Retinal pigment epithelial cell (primary cell): Measurements from ENCODE around the gene OSCP1.

ENCODE experiments used
- DNase-seq: peaks from one replicate; pipeline ENCODE4 v3.0.0-alpha.2; 2010; ENCODE audit warnings: low read depth
- H3K4me3 ChIP-seq: 2 replicates; pipeline ENCODE4 v1.5.1; 2011; ENCODE audit warnings: mild to moderate bottlenecking, low read length, control low read depth, moderate library complexity
- TF ChIP-seq, protein P1 (sequence below): conservative IDR thresholded peaks from 2 replicates; pipeline ENCODE4 v1.5.1; 2011; ENCODE audit warnings: low read depth, low read length, control low read depth, inconsistent platforms

OSCP1 gene

DNA sequence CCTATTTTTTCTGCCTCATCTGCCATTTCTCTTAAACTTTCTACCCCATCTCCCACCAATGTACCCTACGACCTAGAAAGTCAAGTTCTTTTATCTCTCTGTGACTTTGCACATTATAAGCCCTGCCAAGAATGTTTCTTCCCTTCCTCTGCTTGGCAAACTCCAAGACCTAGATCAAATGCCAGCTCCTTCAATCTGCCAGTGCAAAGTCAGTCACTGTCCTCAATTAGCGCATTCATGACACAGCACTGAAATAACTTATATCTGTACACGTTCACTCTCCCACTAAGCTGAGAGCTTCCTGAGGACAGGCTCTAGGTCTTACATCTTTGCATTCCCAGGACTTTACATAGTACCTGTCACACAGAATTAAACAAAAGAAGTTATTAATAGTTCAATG, 31.1 kb downstream of the OSCP1 start:
- H3K4me3 ChIP-seq = no peak overlapping the region
- DNase-seq = no peak
- TF ChIP-seq, protein P1, sequence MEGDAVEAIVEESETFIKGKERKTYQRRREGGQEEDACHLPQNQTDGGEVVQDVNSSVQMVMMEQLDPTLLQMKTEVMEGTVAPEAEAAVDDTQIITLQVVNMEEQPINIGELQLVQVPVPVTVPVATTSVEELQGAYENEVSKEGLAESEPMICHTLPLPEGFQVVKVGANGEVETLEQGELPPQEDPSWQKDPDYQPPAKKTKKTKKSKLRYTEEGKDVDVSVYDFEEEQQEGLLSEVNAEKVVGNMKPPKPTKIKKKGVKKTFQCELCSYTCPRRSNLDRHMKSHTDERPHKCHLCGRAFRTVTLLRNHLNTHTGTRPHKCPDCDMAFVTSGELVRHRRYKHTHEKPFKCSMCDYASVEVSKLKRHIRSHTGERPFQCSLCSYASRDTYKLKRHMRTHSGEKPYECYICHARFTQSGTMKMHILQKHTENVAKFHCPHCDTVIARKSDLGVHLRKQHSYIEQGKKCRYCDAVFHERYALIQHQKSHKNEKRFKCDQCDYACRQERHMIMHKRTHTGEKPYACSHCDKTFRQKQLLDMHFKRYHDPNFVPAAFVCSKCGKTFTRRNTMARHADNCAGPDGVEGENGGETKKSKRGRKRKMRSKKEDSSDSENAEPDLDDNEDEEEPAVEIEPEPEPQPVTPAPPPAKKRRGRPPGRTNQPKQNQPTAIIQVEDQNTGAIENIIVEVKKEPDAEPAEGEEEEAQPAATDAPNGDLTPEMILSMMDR = no peak

DNA sequence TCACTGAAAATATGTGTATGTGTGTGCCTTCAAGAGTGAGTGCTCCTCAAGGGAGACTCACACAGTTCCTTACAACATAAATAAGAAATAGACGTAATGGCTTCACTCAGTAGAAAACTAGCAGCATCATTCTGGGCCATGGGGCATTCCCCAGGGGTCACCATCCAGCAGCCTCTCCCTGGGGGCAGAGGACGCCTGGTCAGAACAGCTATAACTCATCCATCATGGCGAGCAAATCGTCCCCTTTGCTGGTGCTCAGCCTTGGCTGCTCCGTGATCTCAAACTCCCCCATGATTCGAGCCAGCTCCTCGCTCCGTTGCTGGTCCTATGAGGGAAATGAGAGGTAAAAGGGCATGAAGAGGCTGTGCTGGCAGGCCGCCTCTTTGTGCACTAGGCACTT, 32.3 kb downstream of the OSCP1 start:
- TF ChIP-seq, protein P1 = no peak
- no peak for DNase-seq
- no peak overlapping the region for H3K4me3 ChIP-seq

DNA sequence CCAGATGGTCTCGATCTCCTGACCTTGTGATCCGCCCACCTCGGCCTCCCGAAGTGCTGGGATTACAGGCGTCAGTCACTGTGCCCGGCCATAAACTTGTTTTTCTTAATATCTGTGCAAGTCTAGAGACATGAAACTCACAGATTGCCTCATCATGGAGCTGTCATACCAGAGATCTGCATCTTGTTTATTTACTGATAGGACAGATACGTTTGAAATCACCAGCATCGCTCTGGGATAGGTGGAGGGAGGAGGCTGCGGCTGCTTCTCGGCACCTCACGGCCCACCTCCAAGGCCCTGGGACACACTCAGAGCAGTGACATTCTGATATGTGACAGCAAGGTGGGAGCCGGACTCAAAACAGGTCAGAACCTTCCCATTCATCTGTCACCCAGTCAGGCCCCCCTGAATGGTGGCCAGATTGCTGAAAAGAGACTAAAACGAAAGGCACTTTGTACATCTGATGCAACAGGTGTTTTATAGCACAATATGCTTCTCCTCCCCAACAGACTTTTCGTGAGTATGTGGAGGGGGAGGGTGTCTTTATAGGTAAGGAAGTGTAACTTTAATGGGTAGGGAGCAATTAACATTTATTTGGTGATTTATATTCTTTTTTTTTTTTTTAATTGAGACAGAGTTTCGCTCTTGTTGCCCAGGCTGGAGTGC, 34.5 kb downstream of the OSCP1 start:
- no peak overlapping the region for H3K4me3 ChIP-seq
- TF ChIP-seq, protein P1 = no peak
- DNase-seq = no peak

DNA sequence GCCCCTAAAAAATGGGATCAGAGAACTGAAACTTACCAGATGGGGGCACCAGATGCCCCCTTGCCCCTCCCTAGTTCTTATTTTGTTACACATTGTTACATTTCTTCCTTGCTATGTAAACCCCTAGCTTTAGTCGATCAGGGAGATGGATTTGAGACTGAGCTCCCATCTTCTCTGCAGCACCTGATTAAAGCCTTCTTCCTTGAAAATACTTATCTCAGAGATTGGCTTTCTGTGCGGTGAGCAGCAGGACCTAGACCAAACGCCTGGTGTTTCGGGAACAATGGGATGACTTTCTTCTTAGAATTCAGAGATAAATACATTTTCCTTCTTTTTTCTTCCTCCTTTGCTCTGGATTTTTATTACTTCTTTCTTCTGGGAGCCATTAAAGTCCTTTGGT, 35.9 kb downstream of the OSCP1 start:
- H3K4me3 ChIP-seq = no peak overlapping the region

DNA sequence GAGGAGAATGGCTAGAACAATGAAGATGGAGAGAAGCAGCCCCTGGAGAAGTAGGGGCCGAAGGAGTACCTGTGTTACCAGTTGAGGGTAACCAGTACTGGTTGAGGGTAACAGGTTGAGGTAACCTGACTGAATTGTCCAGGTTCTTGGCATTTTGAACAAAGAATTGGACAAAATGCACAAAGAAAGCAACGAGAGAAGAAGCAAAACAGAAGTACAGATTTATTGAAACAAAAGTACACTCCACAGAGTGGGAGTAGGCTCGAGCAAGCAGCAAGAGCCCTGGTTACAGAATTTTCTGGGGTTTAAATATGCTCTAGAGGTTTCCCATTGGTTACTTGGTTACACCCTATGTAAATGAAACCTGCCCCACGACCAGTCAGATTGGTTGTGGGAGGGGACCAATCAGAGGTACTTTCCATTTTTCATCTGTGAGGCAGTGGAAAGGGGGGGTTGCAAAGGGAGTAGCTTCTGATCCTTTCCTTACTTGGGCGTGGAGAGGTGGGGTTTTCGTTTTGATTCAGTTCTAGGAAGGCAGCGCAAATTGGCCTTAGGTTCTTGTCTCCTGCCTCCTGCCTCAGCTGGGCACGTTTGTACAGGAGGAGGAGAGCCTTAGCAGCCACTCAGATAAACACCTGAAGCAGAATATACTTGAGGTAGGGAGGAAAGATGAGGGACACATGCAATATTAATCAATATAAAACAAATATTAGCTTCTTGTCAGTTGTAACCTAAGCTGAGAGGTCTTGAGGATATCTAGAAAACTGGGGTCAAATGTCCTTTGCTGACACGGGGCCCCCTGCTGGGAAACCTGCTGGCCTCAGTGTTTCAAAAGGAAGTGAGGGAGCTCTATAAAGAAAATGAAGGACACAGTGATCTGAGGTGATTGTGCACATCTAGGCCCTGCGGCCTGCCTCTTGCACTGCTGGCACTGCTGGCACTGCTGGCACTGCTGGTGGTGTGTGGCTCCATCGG, 38.3 kb downstream of the OSCP1 start:
- TF ChIP-seq, protein P1 = no peak
- H3K4me3 ChIP-seq = no peak overlapping the region
- no peak for DNase-seq

More for the DNA sequence above, 35.9 kb downstream of the OSCP1 start:
- TF ChIP-seq, protein P1 = no peak
- DNase-seq = no peak

DNA sequence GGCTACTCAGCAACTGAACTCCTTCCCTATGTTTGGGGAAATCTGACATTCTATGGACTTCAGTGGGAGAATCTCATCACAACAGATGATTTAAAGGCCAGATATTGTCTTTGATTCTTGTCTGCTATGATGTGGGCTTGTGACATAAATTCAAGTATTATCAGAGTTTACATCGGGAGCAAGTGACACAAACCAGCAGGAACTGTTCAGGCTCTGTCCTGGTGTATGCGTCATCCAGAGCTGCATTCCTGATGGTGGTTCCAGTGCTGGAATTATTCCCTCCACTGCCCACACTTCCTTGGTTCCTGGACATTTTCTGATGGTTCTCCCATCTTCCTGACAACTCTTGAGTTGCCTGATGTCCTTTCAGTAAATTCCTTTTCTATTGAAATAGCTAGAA, 41.8 kb downstream of the OSCP1 start:
- DNase-seq = no peak
- TF ChIP-seq, protein P1 = no peak
- H3K4me3 ChIP-seq = no peak overlapping the region

DNA sequence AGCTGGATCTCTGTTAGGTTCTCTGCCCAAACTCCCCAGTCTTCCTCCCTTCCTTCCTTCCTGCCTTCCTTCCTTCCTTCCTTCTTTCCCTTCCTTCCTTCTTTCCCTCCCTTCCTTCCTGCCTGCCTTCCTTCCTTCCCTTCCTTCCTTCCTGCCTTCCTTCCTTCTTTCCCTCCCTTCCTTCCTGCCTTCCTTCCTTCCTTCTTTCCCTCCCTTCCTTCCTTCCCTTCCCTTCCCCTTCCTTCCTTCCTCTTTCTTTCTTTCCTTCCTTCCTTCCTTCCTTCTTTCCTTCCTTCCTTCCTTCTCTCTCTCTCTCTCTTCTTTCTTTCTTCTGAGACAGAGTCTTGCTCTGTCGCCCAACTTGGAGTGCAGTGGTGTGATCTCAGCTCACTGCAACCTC, 43.8 kb downstream of the OSCP1 start:
- TF ChIP-seq, protein P1 = no peak

More for the DNA sequence above, 43.8 kb downstream of the OSCP1 start:
- no peak for DNase-seq
- no peak overlapping the region for H3K4me3 ChIP-seq
